Epithelial cell of proximal tubule (primary cell): ENCODE measurements around the gene GOLGA8J. TPM values are rescaled to one million over a fixed set of nuclear protein-coding genes. Genes with fewer than 3 reads are reported as not detected.
A peak's percentile ranks its signal among the peaks of the same experiment; 100 is the strongest.
"Not testable (repeated sequence)": the region's sequence is repeated elsewhere in the genome, so short reads cannot be mapped to it uniquely, and the experiment has no call there.

ENCODE experiments used
- DNase-seq: peaks from one replicate; pipeline ENCODE4 v3.0.0-alpha.2; 2011; ENCODE audit warnings: low read depth
- H3K4me3 ChIP-seq: 2 replicates; pipeline ENCODE4 v1.5.1; 2011; ENCODE audit warnings: low read depth, mild to moderate bottlenecking, low read length
- CTCF ChIP-seq: conservative IDR thresholded peaks from 2 replicates; pipeline ENCODE4 v1.5.1; 2012; ENCODE audit warnings: low read depth, mild to moderate bottlenecking, low read length
- total RNA-seq: library from RNA; depleted of rRNA; stranded (reverse); fragments of >200 nt; gene quantifications from 2 replicates; pipeline ENCODE4 v1.2.3, GENCODE V29; 2015

GOLGA8J gene
- total RNA-seq, 1 donor from 2014 or later = not detected

DNA sequence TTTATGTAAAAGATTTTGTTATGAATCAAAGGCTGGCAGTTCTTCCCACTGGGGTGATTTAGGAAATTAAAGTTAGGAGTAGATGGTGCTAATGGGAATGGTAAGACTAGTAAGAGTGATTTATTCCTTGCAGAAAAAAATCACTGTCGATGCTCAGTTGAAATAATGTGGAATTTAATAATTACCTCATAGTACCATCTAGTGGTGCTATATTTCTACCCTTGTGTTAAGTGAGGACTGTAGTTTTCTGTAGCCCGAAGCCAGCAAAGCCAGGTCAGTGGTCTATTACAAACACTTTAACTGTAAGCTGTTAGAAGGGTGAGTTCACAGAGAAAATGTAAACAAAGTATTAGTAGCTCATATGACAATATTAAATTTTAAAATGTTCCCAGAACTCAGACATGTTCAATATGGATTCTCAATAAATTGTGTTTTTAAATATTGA, 39.5 kb upstream of the GOLGA8J start:
- TF ChIP-seq CTCF = peak; percentile 42
- no peak overlapping the region for H3K4me3 ChIP-seq
- no peak for DNase-seq

GRCh38 chr15:30044377-30044776, 38.4 kb upstream of the GOLGA8J start:
- no peak overlapping the region for H3K4me3 ChIP-seq
- TF ChIP-seq CTCF = no peak
- no peak for DNase-seq

DNA sequence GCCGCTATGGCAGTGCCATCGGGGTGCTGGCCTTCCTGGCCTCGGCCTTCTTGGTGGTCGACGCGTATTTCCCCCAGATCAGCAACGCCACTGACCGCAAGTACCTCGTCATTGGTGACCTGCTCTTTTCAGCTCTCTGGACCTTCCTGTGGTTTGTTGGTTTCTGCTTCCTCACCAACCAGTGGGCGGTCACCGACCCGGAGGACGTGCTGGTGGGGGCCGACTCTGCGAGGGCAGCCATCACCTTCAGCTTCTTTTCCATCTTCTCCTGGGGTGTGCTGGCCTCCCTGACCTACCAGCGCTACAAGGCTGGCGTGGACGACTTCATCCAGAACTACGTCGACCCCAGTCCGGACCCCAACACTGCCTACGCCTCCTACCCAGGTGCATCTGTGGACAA, 37.9 kb upstream of the GOLGA8J start:
- not testable (repeated sequence) for DNase-seq, H3K4me3 ChIP-seq

- peak overlapping the region; percentile 10 for H3K4me3 ChIP-seq
- not testable (repeated sequence) for DNase-seq
Measured at GRCh38 chr15:30045248-30046041, 37.3 kb upstream of the GOLGA8J start.

DNA sequence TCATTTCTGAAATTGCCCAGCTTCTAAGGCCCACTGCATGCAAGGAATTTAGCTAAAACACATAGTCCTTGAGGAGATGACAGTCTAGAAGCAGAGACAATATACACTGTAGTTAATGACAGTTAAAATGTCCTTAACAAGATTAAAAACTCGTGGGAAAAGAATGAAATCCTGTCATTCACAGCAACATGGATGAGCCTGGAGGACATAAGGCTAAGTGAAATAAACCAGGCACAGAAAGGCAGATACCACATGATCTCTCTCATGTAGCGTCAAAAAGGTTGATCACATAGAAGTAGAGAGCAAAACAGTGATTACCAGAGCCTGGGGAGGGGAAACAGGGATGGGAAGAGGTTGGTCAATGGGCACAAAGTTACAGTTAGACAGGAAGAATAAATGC, 36.3 kb upstream of the GOLGA8J start:
- TF ChIP-seq CTCF = no peak
- DNase-seq = no peak
- H3K4me3 ChIP-seq = no peak overlapping the region

DNA sequence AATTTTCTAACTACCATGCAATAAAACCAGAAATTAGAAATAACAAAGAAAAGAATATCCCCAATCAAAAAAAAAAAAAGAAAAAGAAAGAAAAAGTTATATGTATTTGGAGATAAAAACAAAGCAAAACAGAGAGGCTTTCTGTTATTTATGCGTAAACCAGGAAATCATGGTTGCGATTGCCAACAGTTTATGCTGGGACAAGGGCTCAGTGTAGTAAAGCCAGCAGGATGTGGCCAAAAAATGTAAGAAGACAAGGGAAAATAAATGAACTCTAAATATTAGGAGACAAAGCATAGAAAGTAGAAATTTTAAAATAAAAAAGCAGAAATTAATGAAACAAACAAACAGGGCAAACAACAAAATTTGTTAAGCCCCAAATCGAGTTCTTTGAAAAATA, 27.2 kb upstream of the GOLGA8J start:
- TF ChIP-seq CTCF = no peak
- no peak overlapping the region for H3K4me3 ChIP-seq
- DNase-seq = no peak

DNA sequence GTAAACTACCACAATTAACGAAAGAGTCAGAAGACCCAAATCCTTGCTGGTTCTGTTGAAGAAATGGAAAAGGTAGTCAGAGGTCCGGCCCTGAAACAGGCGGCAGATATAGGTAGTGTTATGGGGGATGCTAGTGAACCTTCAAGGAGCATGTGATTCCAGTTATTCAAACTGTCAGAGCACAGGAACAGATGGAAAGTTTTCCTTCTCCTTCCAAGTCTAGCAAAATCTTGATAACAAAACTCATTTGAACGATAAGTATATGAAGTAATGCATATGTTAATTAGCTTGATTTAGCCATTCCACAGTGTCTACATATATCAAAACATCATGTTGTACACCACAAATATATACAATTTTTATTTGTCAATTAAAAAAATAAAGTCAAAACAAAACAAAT, 26.6 kb upstream of the GOLGA8J start:
- no peak for DNase-seq
- no peak overlapping the region for H3K4me3 ChIP-seq
- TF ChIP-seq CTCF = no peak

- TF ChIP-seq CTCF = no peak
- no peak for DNase-seq
- H3K4me3 ChIP-seq = no peak overlapping the region
Measured at GRCh38 chr15:30059771-30060170, 23.0 kb upstream of the GOLGA8J start.
